OCI-LY1 (cell line): Measurements from ENCODE around the gene SH3BP5L.

Experiments
- H2AFZ ChIP-seq: fragments of 200-600 bp; sonication (generic), shearing (Covaris generic); 2 replicates; pipeline ENCODE4 v1.6.0; 2014; ENCODE audit warnings: antibody characterized with exemption, mild to moderate bottlenecking, low read length
- H3F3A ChIP-seq: fragments of 200-600 bp; sonication (generic), shearing (Covaris generic); 2 replicates; pipeline ENCODE4 v1.6.0; 2014; ENCODE audit warnings: mild to moderate bottlenecking, antibody characterized with exemption, low read length, moderate library complexity; ENCODE audit not compliant: insufficient read depth
- H3K27ac ChIP-seq: fragments of 200-600 bp; sonication (generic); 2 replicates; pipeline ENCODE4 v1.5.1; 2014; ENCODE audit warnings: low read length, mixed run types, mild to moderate bottlenecking, low read depth; ENCODE audit not compliant: poor library complexity, severe bottlenecking
- H3K27me3 ChIP-seq: fragments of 200-600 bp; sonication (generic); 2 replicates; pipeline ENCODE4 v1.6.0; 2014; ENCODE audit warnings: antibody characterized with exemption, mild to moderate bottlenecking, low read length, moderate library complexity; ENCODE audit not compliant: insufficient read depth
- H3K36me3 ChIP-seq: fragments of 200-600 bp; sonication (generic); 2 replicates; pipeline ENCODE4 v1.6.1; 2014; ENCODE audit warnings: mild to moderate bottlenecking, antibody characterized with exemption, low read length, moderate library complexity, mixed read lengths; ENCODE audit not compliant: insufficient read depth
- H3K4me1 ChIP-seq: fragments of 200-600 bp; sonication (generic); 2 replicates; pipeline ENCODE4 v1.5.1; 2014; ENCODE audit warnings: mild to moderate bottlenecking, low read length, moderate library complexity; ENCODE audit not compliant: insufficient read depth, severe bottlenecking
- H3K4me2 ChIP-seq: fragments of 200-600 bp; sonication (generic), shearing (Covaris generic); 2 replicates; pipeline ENCODE4 v1.6.1; 2014; ENCODE audit warnings: low read length
- H3K4me3 ChIP-seq: fragments of 200-600 bp; sonication (generic); 2 replicates; pipeline ENCODE4 v1.5.1; 2014; ENCODE audit warnings: low read length, low read depth, mild to moderate bottlenecking, mixed read lengths; ENCODE audit not compliant: poor library complexity, severe bottlenecking
- H3K79me2 ChIP-seq: fragments of 200-600 bp; shearing (Covaris generic); 2 replicates; pipeline ENCODE4 v1.6.1; 2016; ENCODE audit warnings: mixed run types, low read length, mixed read lengths; ENCODE audit not compliant: insufficient read depth
- H3K9ac ChIP-seq: fragments of 200-600 bp; sonication (generic), shearing (Covaris generic); 2 replicates; pipeline ENCODE4 v1.6.1; 2014; ENCODE audit warnings: mild to moderate bottlenecking, low read length, mixed read lengths
- H3K9me2 ChIP-seq: fragments of 200-600 bp; sonication (generic), shearing (Covaris generic); 2 replicates; pipeline ENCODE4 v1.6.1; 2014; ENCODE audit warnings: low read depth, mild to moderate bottlenecking, low read length, mixed read lengths
- H3K9me3 ChIP-seq: fragments of 200-600 bp; shearing (Covaris generic); 2 replicates; pipeline ENCODE4 v1.6.1; 2014; ENCODE audit warnings: low read length, mixed read lengths
- H4K20me1 ChIP-seq: fragments of 200-600 bp; sonication (generic), shearing (Covaris generic); 2 replicates; pipeline ENCODE4 v1.6.0; 2016; ENCODE audit warnings: mild to moderate bottlenecking, low read length; ENCODE audit not compliant: insufficient read depth
- EZH2 ChIP-seq: fragments of 200-600 bp; sonication (generic), shearing (Covaris generic); IDR thresholded peaks from 2 replicates; pipeline ENCODE4 v1.8.0; 2017; ENCODE audit warnings: borderline replicate concordance, mixed run types, mild to moderate bottlenecking, antibody characterized with exemption, low read length, moderate library complexity, mixed read lengths
- TF ChIP-seq, protein P1 (sequence below): fragments of 200-600 bp; sonication (generic), shearing (Covaris generic); IDR thresholded peaks from 2 replicates; pipeline ENCODE4 v1.5.1; 2017; ENCODE audit warnings: mild to moderate bottlenecking, antibody characterized with exemption, low read length, moderate library complexity, mixed read lengths

The SH3BP5L gene

DNA sequence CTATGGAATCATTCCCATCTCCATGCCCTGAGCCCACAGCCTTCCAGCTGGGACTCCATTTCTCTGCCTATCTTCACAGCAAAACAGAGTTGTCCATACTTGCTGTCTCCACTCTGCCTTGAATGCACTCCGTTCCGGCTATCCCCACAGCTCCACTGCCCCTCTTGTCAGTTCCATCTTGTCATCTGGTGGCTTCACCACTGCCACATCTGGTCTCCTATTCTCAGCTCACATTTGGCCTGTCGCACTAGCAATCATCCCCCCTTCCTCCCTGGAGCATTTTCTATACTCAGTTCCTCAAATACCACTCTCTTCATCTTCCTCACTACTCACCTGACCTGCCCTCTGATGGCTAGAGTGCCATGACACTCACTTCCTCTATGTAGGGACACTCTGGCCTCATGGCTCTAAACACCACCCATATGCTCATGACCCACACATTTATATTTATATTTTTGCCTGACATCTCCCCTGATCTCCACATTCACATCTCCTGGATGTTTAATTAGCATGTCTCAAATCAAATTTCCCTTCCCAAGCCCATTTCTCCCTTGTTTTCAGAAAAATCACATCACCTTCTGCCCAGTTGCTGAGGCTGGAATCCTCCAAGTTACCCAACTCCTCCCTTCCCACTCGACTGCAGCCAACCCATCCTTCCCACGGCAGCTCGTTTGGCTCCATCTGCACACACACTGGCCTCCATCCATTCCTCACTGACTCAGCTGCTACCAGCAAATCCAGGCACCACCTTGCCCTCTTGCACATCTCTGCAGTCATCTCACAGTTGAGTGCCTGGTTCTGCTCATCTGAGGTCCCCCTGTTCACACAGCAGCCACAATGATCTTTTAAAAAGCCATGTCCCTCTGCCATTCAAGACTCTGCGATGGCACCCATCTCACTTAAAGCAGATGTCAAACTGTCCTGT lies 27.0 kb upstream of the SH3BP5L start:
- Histone ChIP-seq H3K9ac (no peak overlapping the region), H2AFZ (no peak overlapping the region), H3K79me2 (no peaks in the 10 kb centered on the region), H3K4me2 (no peak overlapping the region), H4K20me1 (no peaks in the 10 kb centered on the region), H3K36me3 (peaks cover 61% of the 10 kb centered on the region), H3K9me3 (no peaks in the 10 kb centered on the region), H3K27me3 (no peaks in the 10 kb centered on the region), H3K9me2 (no peaks in the 10 kb centered on the region), H3F3A (no peaks in the 10 kb centered on the region), H3K27ac (no peak overlapping the region), H3K4me3 (no peak overlapping the region), H3K4me1 (peaks cover 17% of the 10 kb centered on the region)
- no peak for TF ChIP-seq EZH2
- TF ChIP-seq, protein P1, sequence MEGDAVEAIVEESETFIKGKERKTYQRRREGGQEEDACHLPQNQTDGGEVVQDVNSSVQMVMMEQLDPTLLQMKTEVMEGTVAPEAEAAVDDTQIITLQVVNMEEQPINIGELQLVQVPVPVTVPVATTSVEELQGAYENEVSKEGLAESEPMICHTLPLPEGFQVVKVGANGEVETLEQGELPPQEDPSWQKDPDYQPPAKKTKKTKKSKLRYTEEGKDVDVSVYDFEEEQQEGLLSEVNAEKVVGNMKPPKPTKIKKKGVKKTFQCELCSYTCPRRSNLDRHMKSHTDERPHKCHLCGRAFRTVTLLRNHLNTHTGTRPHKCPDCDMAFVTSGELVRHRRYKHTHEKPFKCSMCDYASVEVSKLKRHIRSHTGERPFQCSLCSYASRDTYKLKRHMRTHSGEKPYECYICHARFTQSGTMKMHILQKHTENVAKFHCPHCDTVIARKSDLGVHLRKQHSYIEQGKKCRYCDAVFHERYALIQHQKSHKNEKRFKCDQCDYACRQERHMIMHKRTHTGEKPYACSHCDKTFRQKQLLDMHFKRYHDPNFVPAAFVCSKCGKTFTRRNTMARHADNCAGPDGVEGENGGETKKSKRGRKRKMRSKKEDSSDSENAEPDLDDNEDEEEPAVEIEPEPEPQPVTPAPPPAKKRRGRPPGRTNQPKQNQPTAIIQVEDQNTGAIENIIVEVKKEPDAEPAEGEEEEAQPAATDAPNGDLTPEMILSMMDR = no peak

DNA sequence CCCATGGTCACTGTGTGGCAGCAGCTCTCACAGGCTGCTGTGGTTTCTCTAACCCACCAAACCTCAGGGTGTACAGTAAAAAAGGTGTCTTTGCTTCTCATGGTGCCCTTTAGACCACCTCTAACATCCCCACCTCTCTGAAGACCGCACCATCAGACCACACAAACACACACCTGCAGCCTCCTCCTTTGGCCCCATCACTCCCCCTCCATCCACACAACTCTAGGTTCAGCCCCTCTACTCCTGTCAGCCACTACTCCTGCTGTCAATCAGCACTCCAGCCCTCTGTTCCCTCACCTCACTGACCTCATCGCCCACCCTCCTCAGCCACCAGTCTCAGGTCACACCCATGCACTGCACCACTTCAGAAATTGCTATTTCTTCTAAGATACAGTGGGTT lies 25.7 kb upstream of the SH3BP5L start:
- no peaks in the 10 kb centered on the region for H3F3A ChIP-seq
- H3K27me3 ChIP-seq = no peaks in the 10 kb centered on the region
- H3K9ac ChIP-seq = no peak overlapping the region
- H3K9me2 ChIP-seq = no peaks in the 10 kb centered on the region
- no peaks in the 10 kb centered on the region for H3K79me2 ChIP-seq
- peaks cover 74% of the 10 kb centered on the region for H3K36me3 ChIP-seq
- no peaks in the 10 kb centered on the region for H4K20me1 ChIP-seq
- H3K27ac ChIP-seq = no peak overlapping the region
- H2AFZ ChIP-seq = no peak overlapping the region
- H3K9me3 ChIP-seq = no peaks in the 10 kb centered on the region
- H3K4me3 ChIP-seq = no peak overlapping the region
- TF ChIP-seq EZH2 = no peak
- TF ChIP-seq, protein P1 = no peak
- H3K4me2 ChIP-seq = no peak overlapping the region
- peaks cover 6% of the 10 kb centered on the region for H3K4me1 ChIP-seq

DNA sequence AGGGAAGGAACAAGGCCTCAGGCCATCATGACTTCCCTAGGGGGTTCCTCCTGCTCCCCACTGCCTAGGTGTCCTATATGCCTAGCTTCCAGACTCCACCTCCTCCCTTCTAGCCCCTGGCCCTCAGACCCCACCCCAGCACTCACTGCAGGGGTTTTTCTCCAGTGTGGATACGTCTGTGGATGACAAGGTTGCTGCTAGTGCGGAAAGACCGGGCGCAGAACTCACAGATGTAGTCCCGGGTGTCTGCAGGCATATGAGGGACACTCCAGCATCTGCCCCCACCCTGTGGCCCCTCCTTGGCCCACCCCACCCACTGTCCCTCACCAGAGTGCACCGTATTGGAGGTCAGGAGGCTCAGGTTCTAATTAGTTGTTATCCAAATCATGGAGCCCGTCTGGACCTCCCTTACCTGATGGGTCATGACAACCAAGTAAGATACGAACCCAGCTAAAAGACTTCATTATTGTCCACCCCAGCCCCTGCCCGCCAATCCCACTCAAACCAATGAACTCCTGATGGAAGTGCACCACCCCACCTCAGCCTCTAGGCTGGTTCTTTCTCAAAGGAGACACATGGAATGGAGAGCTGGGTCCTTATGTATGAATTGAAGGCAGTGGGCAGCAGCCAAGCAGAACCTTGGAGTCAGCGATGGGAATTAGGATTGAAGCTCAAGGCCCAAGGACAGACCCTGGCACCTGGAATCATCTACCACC lies 25.0 kb upstream of the SH3BP5L start:
- Histone ChIP-seq H3K79me2 (no peaks in the 10 kb centered on the region), H3K36me3 (peaks cover 81% of the 10 kb centered on the region), H3K9ac (no peak overlapping the region), H4K20me1 (no peaks in the 10 kb centered on the region), H3K4me3 (no peak overlapping the region), H3K27me3 (no peaks in the 10 kb centered on the region), H3K9me2 (no peaks in the 10 kb centered on the region), H3K9me3 (no peaks in the 10 kb centered on the region), H3K4me1 (peaks cover 6% of the 10 kb centered on the region), H3K27ac (no peak overlapping the region), H3K4me2 (no peak overlapping the region), H3F3A (no peaks in the 10 kb centered on the region), H2AFZ (no peak overlapping the region)
- TF ChIP-seq EZH2 = no peak
- TF ChIP-seq, protein P1 = no peak
